Measurements from ENCODE around the gene ARL6IP4.

DNA sequence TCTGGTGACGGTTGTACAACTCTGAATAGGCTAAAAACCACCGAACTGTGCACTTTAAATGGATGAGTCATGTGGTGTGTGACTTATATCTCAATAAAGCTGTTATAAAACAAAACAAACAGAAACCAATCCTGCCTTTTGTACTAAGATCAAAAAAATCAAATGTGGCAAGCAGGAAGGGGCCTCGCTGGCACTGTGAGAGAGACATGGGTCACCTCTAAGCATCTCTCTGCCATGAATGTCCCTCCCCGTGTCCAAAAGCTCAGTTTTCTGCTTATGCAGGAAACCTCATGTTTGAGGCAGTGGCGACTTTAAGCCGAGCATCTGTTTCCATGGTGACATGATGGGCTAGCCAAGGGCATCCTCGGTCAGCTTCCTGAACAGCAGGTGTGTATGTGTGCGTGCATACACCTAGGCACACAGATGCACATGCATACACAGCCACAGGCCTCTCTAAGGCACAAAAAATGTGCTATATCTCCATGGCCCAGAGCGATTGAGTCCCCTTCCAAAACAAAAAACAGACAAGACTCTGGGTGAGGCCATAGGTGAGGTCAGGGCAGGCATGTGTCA, 44.4 kb downstream of the ARL6IP4 start:
- TF ChIP-seq POLR2AphosphoS5 (IDR thresholded peaks at IDR 0.05; ENCODE audit: low read depth, low read length) (no peak), TAF1 (IDR thresholded peaks at IDR 0.05; ENCODE audit: low read depth, low read length) (no peak), POLR2A (IDR thresholded peaks at IDR 0.05; ENCODE audit: low read depth, low read length) (no peak), PAX5 (IDR thresholded peaks at IDR 0.05; ENCODE audit: insufficient read depth, low read length, severe bottlenecking) (no peak), SPI1 (IDR thresholded peaks at IDR 0.05; ENCODE audit: low read depth, low read length) (no peak), POU2F2 (IDR thresholded peaks at IDR 0.05; ENCODE audit: low read depth, low read length) (no peak)

All from GM12891 (cell line).